Measurements from ENCODE around the gene SH3PXD2A. TPM values are rescaled to one million over a fixed set of nuclear protein-coding genes. Genes with fewer than 3 reads are reported as not detected.

The SH3PXD2A gene
- total and polyA plus RNA-seq, 7 donors, result 3.0 to 57.7 (median 10.6) TPM

DNA sequence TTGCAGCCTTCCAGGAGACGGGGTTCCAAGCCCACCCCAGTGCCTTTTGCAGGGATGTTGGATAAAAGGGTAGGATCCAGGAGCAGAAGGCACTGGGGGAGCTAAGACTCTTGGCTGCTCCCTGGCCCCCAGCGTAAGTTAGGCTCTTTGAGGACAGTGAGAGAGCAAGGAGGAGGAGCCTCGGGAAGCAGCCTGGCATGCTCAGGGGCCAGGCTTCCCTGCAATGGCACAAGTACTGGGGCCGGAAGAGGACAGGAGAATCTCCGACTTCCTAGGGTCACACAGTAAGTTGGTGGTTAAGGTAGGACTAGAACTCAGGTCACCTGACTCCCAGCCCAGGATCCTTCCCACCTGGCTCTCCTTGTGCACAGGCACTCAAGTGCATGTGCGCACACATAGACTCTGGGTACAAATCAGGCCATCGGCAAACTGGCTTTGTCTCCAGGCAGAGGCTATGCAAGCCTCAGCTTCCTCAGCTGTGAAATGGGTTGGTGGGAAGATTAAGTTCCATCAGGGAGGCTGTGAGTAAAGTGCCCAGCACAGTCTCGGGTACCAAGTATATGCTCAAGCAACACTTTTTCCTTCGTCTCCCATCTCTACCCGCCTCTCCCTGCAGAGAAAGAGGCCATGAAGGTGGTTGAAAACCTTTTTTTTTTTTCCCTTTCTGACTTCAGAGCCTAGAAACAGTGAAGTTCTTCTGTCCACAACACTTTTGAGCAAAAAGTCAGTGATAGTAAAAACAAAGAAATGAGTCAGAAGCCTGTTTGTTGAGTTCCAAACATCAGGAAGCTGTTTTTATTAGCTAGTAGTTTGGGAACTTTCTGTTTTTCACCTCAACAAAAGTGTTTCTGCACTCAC, 282.8 kb downstream of the SH3PXD2A start:
- intact Hi-C loops (cut with DNase I), result no loop called here

DNA sequence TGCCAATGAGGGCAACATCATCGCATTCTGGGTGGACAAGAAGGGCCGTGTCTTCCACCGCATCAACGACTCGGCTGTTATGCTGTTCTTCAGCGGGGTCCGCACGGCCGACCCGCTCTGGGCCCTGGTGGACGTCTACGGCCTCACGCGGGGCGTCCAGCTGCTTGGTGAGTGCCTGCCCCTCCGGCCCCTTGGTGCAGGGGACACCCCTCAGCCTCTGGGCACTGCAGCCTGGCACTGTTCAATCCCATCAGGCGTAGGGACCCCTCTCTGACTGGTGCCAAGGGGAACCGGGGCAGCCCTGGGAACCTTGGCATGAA, 283.8 kb downstream of the SH3PXD2A start:
- WGBS, 3 donors, result 87 to 95% (median 88%) methylated on average over 18 of the region's 18 CpGs
- no peaks in the 10 kb centered on the region for H3K27me3 ChIP-seq (ENCODE audit: insufficient read depth in 3 of 3, low read length in 2 of 3)
- DNase-seq (peak in 1 of 2 donors; percentile 39), ATAC-seq (peak in 1 of 4 donors; percentile 10)
- H3K36me3 ChIP-seq (ENCODE audit: insufficient read depth in 1 of 2, low read depth in 1 of 2), result peaks cover 0 to 40% of the 10 kb centered on the region in 2 donors
- intact Hi-C loops (cut with DNase I), result no loop called here
- H3K9me3 ChIP-seq, result no peaks in the 10 kb centered on the region
- H3K27ac ChIP-seq, result no peak overlapping the region
- TF ChIP-seq, protein P1, sequence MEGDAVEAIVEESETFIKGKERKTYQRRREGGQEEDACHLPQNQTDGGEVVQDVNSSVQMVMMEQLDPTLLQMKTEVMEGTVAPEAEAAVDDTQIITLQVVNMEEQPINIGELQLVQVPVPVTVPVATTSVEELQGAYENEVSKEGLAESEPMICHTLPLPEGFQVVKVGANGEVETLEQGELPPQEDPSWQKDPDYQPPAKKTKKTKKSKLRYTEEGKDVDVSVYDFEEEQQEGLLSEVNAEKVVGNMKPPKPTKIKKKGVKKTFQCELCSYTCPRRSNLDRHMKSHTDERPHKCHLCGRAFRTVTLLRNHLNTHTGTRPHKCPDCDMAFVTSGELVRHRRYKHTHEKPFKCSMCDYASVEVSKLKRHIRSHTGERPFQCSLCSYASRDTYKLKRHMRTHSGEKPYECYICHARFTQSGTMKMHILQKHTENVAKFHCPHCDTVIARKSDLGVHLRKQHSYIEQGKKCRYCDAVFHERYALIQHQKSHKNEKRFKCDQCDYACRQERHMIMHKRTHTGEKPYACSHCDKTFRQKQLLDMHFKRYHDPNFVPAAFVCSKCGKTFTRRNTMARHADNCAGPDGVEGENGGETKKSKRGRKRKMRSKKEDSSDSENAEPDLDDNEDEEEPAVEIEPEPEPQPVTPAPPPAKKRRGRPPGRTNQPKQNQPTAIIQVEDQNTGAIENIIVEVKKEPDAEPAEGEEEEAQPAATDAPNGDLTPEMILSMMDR (IDR thresholded peaks at IDR 0.05), result no peak
- no peaks in the 10 kb centered on the region for H3K4me1 ChIP-seq
- H3K4me3 ChIP-seq, result no peak overlapping the region

More for the DNA sequence above, 282.8 kb downstream of the SH3PXD2A start:
- WGBS, 3 donors, result 76 to 86% (median 77%) methylated on average over 10 of the region's 10 CpGs
- Histone ChIP-seq H3K27ac (no peak overlapping the region), H3K27me3 (ENCODE audit: insufficient read depth in 3 of 3, low read length in 2 of 3) (no peaks in the 10 kb centered on the region), H3K4me1 (no peaks in the 10 kb centered on the region), H3K4me3 (no peak overlapping the region), H3K36me3 (ENCODE audit: insufficient read depth in 1 of 2, low read depth in 1 of 2) (peaks cover 0 to 40% of the 10 kb centered on the region in 2 donors), H3K9me3 (no peaks in the 10 kb centered on the region)
- peak in 1 of 2 donors; percentile 20 for DNase-seq
- TF ChIP-seq, protein P1 (IDR thresholded peaks at IDR 0.05), result no peak
- ATAC-seq, result no peak

DNA sequence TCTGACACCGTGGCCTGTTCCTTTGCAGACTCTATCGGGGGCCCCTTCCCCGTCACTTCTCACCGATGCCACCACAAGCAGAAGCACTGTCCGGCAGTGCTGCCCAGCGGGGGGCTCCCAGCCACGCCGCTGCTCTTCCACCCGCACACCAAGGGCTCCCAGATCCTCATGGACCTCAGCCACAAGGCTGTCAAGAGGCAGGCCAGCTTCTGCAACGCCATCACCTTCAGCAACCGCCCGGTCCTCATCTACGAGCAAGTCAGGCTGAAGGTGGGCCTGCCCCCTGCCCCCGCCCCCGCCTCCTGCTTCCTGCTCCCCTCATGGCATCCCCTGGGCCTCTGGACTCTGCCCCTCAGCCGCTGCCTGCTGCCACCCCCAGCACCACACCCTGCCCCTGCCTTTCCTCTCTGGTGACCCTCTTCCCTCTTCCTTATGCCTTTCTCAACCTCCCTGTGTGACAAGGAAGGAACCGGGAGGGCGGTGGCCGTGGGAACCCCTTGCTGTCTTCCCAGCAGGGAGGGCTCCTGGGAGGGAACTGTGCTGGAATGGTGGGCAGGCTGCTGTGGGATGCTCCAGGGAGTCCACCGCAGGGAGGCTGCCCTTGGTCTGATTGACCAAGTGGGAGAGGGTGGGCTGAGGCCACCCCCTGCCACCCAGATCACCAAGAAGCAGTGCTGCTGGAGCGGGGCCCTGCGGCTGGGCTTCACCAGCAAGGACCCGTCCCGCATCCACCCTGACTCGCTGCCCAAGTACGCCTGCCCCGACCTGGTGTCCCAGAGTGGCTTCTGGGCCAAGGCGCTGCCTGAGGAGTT, 284.3 kb downstream of the SH3PXD2A start:
- Histone ChIP-seq H3K9me3 (no peaks in the 10 kb centered on the region), H3K27ac (no peak overlapping the region), H3K27me3 (ENCODE audit: insufficient read depth in 3 of 3, low read length in 2 of 3) (no peaks in the 10 kb centered on the region), H3K4me1 (no peaks in the 10 kb centered on the region), H3K36me3 (ENCODE audit: insufficient read depth in 1 of 2, low read depth in 1 of 2) (peaks cover 0 to 40% of the 10 kb centered on the region in 2 donors), H3K4me3 (no peak overlapping the region)
- TF ChIP-seq, protein P1 (IDR thresholded peaks at IDR 0.05), result no peak
- WGBS, 3 donors, result 86 to 89% (median 88%) methylated on average over 23 to 28 of the region's 28 CpGs
- intact Hi-C loops (cut with DNase I), result no loop called here
- ATAC-seq, result peak in 1 of 4 donors; percentile 28
- peak in 1 of 2 donors; percentile 39 for DNase-seq

GRCh38 chr10:103569896-103570295, 285.5 kb downstream of the SH3PXD2A start:
- Histone ChIP-seq H3K9me3 (no peaks in the 10 kb centered on the region), H3K4me1 (no peaks in the 10 kb centered on the region), H3K27me3 (ENCODE audit: insufficient read depth in 3 of 3, low read length in 2 of 3) (no peaks in the 10 kb centered on the region), H3K4me3 (no peak overlapping the region), H3K27ac (no peak overlapping the region), H3K36me3 (ENCODE audit: insufficient read depth in 1 of 2, low read depth in 1 of 2) (peaks cover 0 to 40% of the 10 kb centered on the region in 2 donors)
- intact Hi-C loops (cut with DNase I), result no loop called here
- TF ChIP-seq, protein P1 (IDR thresholded peaks at IDR 0.05), result no peak
- DNase-seq (peak in 1 of 2 donors; percentile 18), ATAC-seq (no peak)
- WGBS, 3 donors, result 67 to 75% (median 73%) methylated on average over 4 to 5 of the region's 5 CpGs
